GM21528 (cell line): ENCODE data around the gene ZDHHC5.
"Not testable (repeated sequence)": the region's sequence is repeated elsewhere in the genome, so short reads cannot be mapped to it uniquely, and the experiment has no call there.

Experiments used
- ATAC-seq: cut with Tn5 transposase; IDR thresholded peaks from one replicate; pipeline ENCODE4 v1.9.1; 2021; ENCODE audit warnings: mild to moderate bottlenecking, moderate library complexity; ENCODE audit not compliant: unreplicated experiment, low FRiP score

The ZDHHC5 gene

GRCh38 chr11:57716726-57717125 lies 48.8 kb downstream of the ZDHHC5 start:
- ATAC-seq: not testable (repeated sequence)

- ATAC-seq: no peak
Measured at GRCh38 chr11:57727185-57727584, 59.3 kb downstream of the ZDHHC5 start.

- no peak for ATAC-seq
Measured at GRCh38 chr11:57728829-57729228, 60.9 kb downstream of the ZDHHC5 start.

GRCh38 chr11:57729479-57729878 lies 61.6 kb downstream of the ZDHHC5 start:
- no peak for ATAC-seq

DNA sequence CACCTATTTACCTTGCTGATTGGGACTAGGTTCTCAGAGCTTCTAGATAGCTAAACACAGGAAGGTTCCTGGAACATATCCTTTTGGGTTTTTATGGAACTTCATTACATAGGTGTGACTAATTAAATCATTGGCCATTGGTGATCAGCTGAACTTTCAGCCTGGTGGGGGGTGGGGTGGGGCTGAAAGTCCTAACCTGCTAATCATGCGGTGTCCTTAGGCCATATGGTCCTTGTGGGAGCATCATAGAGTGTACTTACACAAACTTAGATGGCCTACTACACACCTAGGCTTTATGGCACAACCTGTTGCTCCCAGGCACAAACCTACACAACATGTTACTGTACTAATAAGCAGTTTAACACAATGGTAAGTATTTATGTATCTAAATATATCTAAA lies 64.7 kb downstream of the ZDHHC5 start:
- no peak for ATAC-seq

DNA sequence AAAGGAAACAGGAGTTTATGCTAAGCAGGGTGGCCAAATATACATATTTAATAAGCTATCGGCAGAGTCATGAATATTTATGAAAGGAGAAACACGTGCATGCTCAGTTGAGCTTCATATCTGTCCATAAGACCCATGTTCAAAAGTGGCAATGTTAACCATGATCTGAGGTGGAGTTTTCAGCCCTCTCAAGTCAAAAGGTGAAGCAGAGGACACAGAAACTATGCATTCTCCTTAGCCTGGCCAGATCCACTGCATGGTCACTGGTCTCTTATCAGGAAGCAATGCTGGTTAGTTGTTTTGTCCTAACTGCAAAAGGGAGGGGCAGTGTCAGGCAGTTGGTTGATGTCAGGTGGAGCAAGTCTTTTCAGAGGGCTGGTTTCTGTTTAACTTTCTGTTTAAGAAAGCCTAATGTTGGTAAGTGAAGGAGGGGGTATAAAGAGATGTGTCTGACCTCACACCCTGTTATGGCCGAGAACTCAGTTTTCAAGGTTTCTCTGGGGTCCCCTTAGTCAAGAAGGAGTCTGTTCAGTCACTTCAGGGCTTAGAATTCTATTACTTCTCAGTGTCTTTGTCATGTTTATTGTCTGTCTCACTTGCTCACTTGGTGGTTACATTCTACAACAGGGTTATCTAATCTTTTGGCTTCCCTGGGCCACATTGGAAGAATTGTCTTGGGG lies 67.8 kb downstream of the ZDHHC5 start:
- no peak for ATAC-seq

- peak; percentile 89 for ATAC-seq
Measured at GRCh38 chr11:57741132-57742086, 73.5 kb downstream of the ZDHHC5 start, which contains the start of gene SELENOH. TSS of gene SELENOH (plus strand) at chr11:57741491. CDS start at chr11:57741596, 105 bp downstream.

DNA sequence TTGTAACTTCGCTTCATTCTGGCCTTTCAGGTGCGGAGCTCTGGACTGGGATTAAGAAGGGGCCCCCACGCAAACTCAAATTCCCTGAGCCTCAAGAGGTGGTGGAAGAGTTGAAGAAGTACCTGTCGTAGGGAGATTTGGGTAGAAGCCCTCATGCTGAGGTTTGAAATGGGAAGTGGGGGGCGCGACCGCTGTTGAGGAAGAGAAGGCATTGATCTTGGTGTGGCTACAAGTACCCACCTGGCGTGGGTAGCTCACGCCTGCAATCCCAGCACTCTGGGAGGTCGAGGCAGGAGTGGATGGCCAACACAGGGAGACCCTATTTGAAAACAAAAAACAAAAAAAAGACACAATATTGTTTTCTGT lies 74.2 kb downstream of the ZDHHC5 start:
- no peak for ATAC-seq

DNA sequence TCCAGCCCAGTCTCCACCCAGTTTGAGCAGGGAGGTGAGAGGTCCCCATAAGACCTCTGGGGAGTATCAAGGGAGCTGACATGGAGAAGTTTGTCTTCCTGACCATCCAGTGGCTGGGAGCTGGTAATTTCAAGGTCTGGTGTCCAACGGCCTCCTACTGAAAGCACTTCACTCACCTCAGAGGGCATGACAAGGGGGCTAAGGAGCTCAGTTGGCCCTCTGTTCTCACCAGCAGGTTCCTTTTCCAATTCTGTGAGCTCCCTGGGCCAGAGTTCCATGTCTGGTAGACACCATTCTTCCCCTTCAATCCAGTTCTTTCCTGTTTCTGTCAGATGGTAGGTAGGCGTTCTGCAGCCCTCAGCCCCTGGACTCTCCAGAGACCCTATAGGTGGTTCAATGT lies 76.4 kb downstream of the ZDHHC5 start:
- ATAC-seq: no peak

DNA sequence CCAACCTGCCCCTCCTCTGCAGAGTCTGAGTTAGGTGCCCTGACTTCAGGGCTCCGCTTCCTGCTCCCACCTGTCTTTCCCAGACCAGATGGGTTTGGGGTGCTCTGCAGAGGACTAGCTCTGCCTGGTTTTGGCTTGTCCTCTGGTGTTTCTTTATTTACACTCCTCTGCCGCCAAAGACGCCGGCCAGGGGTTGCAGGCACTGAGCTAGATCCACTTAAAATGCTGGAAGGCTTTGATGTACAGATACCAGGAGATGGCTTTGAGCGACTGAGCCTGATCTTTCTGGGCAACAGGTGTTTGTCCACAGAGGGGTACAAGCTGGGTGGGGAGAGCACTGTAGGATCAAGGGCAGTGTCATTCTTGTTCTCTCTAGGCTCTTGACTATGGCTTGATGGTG lies 77.3 kb downstream of the ZDHHC5 start:
- no peak for ATAC-seq

DNA sequence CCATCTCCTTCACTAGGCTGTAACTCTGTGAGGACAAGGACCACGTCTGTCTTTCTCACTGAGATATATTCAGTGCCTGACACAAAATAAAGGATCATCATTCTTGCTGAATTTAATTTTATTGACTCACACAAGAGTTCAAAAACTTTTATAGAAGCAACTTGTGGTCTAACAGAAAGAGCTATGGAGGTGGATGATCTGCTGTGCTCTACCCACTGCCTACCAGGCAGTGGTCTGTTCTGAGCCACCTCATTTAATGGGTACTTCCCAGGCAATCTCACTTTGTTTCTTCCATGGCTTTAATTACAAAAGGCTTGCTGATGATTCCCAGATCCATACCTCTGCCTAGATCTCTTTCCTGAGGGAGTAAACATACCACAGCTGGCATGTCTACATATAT lies 79.0 kb downstream of the ZDHHC5 start:
- no peak for ATAC-seq
